Astrocyte of the cerebellum (primary cell): ENCODE results near the gene MAD2L1BP.

Source experiments
- DNase-seq: peaks from one replicate; pipeline ENCODE4 v3.0.0-alpha.2; 2011; ENCODE audit warnings: low read depth
- H3K4me3 ChIP-seq: 2 replicates; pipeline ENCODE4 v1.5.1; 2011; ENCODE audit warnings: mild to moderate bottlenecking, low read depth, low read length, moderate library complexity
- CTCF ChIP-seq: IDR thresholded peaks from 2 replicates; pipeline ENCODE4 v1.5.1; 2012; ENCODE audit warnings: low read length, low read depth, moderate library complexity, mild to moderate bottlenecking; ENCODE audit errors: missing control alignments
- in situ Hi-C: cut with HindIII; loops from 2 replicates; pipeline ENCODE4 v1.10.0; 2017; ENCODE audit warnings: low sequenced_read_pairs

The MAD2L1BP gene

GRCh38 chr6:43625393-43625992 is 10.1 kb upstream of the MAD2L1BP start:
- H3K4me3 ChIP-seq = no peak overlapping the region
- in situ Hi-C loops = no loop called here
- no peak for DNase-seq
- TF ChIP-seq CTCF = no peak

- peak; percentile 82 for DNase-seq
- H3K4me3 ChIP-seq = peak overlapping the region; percentile 9
- TF ChIP-seq CTCF = no peak
- in situ Hi-C loops = no loop called here
Observed at GRCh38 chr6:43627008-43627825, 8.4 kb upstream of the MAD2L1BP start.

GRCh38 chr6:43628393-43629103 is 7.1 kb upstream of the MAD2L1BP start:
- H3K4me3 ChIP-seq = peak overlapping the region; percentile 98
- no peak for TF ChIP-seq CTCF
- DNase-seq = no peak
- in situ Hi-C loops = no loop called here

- H3K4me3 ChIP-seq = peak within 1 kb of the TSS; percentile 98
- in situ Hi-C loops = no loop called here
- peak; percentile 98 for DNase-seq
- no peak for TF ChIP-seq CTCF
Observed at GRCh38 chr6:43629104-43629504, 6.5 kb upstream of the MAD2L1BP start, which contains the start of gene GTPBP2. GTPBP2 (minus strand) TSS chr6:43629264; CDS start chr6:43629162, 102 bp downstream.

- TF ChIP-seq CTCF = no peak
- peak overlapping the region; percentile 98 for H3K4me3 ChIP-seq
- DNase-seq = peak; percentile 94
- in situ Hi-C loops = no loop called here
Observed at GRCh38 chr6:43629505-43630300, 5.9 kb upstream of the MAD2L1BP start.
